Keratinocyte (primary cell): ENCODE results near the gene CEBPE. TPM values are rescaled to one million over a fixed set of nuclear protein-coding genes. Genes with fewer than 3 reads are reported as not detected.

ENCODE experiments used
- DNase-seq: peaks from one replicate; pipeline ENCODE4 v3.0.0-alpha.2; 2011; ENCODE audit warnings: low read depth, missing footprints, low spot score
- FAIRE-seq: peaks from 2 replicates; lab custom pipeline; 2011; peaks lifted over from hg19 to GRCh38; lab: Jason Lieb, UNC
- H2AFZ ChIP-seq: 2 replicates; pipeline ENCODE4 v1.6.0; 2012; ENCODE audit warnings: low read length, control low read depth, inconsistent platforms; ENCODE audit not compliant: control insufficient read depth
- H3K27ac ChIP-seq: 2 replicates; pipeline ENCODE4 v1.5.1; 2011; ENCODE audit warnings: low read length; ENCODE audit not compliant: control insufficient read depth, insufficient read depth
- H3K27me3 ChIP-seq: 3 replicates; pipeline ENCODE4 v1.6.0; 2011; ENCODE audit warnings: low read length; ENCODE audit not compliant: control insufficient read depth, insufficient read depth; ENCODE audit errors: extremely low read depth
- H3K36me3 ChIP-seq, 2 experiments: 2 replicates in 1 of 2; 3 replicates in 1 of 2; pipeline ENCODE4 v1.5.1; 2011; ENCODE audit warnings: low read length in 2 of 2, mild to moderate bottlenecking in 1 of 2; ENCODE audit not compliant: control insufficient read depth in 2 of 2, insufficient read depth in 2 of 2; ENCODE audit errors: extremely low read depth in 1 of 2
- H3K4me1 ChIP-seq: 3 replicates; pipeline ENCODE4 v1.5.1; 2011; ENCODE audit warnings: low read length; ENCODE audit not compliant: control insufficient read depth, insufficient read depth; ENCODE audit errors: extremely low read depth
- H3K4me2 ChIP-seq: 3 replicates; pipeline ENCODE4 v1.6.0; 2011; ENCODE audit warnings: low read depth, low read length; ENCODE audit not compliant: control insufficient read depth, insufficient read depth; ENCODE audit errors: extremely low read depth
- H3K4me3 ChIP-seq, 3 experiments: fragments of 200-600 bp in 1 of 3; sonication (generic) in 1 of 3; 2 replicates in 2 of 3; 3 replicates in 1 of 3; pipeline ENCODE4 v1.5.1; 2011 to 2016; ENCODE audit warnings: low read length in 3 of 3, mild to moderate bottlenecking in 3 of 3, control low read depth in 2 of 3, inconsistent platforms in 1 of 3, low read depth in 1 of 3, mixed read lengths in 1 of 3, mixed run types in 1 of 3, moderate library complexity in 1 of 3; ENCODE audit not compliant: control insufficient read depth in 2 of 3, insufficient read depth in 2 of 3; ENCODE audit errors: extremely low read depth in 1 of 3
- H3K79me2 ChIP-seq: 2 replicates; pipeline ENCODE4 v1.6.0; 2012; ENCODE audit warnings: low read length; ENCODE audit not compliant: control insufficient read depth, insufficient read depth
- H3K9ac ChIP-seq: 3 replicates; pipeline ENCODE4 v1.6.0; 2011; ENCODE audit warnings: low read length; ENCODE audit not compliant: control insufficient read depth, insufficient read depth; ENCODE audit errors: extremely low read depth
- H3K9me1 ChIP-seq: 3 replicates; pipeline ENCODE4 v1.6.0; 2011; ENCODE audit warnings: low read length; ENCODE audit not compliant: control insufficient read depth, insufficient read depth; ENCODE audit errors: extremely low read depth
- H3K9me3 ChIP-seq: 2 replicates; pipeline ENCODE4 v1.5.1; 2012; ENCODE audit warnings: low read depth, low read length; ENCODE audit not compliant: control insufficient read depth
- H4K20me1 ChIP-seq: 3 replicates; pipeline ENCODE4 v1.6.0; 2011; ENCODE audit warnings: low read length; ENCODE audit not compliant: control insufficient read depth, insufficient read depth; ENCODE audit errors: extremely low read depth
- EZH2 ChIP-seq: IDR thresholded peaks from one replicate; pipeline ENCODE4 v1.6.1; 2012; ENCODE audit warnings: inconsistent platforms, mild to moderate bottlenecking, low read length, moderate library complexity
- dilution Hi-C: fragments of 300-500 bp; cut with MboI; formaldehyde crosslinking; loops from one replicate; pipeline ENCODE4 v1.7.0; 2020; ENCODE audit warnings: low sequenced_read_pairs; ENCODE audit not compliant: extremely low pct_ligation_motif_present
- polyA plus RNA-seq, 5 experiments: library from polyadenylated mRNA; depleted of rRNA in 3 of 5; stranded (reverse) in 3 of 5; stranded (forward) in 1 of 5; unstranded in 1 of 5; fragments of >200 nt; gene quantifications; 1 replicate in 1 of 5; 2 replicates in 3 of 5; 3 replicates in 1 of 5; pipeline versions ENCODE4 v1.2.1 to v1.2.3, GENCODE V29; 2011 to 2012; ENCODE audit warnings: missing spikeins in 2 of 5, low read depth in 1 of 5, low replicate concordance in 1 of 5
- TF ChIP-seq, protein P1 (sequence below), 3 experiments: IDR thresholded peaks in 1 of 3; conservative IDR thresholded peaks in 1 of 3; optimal IDR thresholded peaks in 1 of 3; 2 replicates in 2 of 3; 3 replicates in 1 of 3; pipeline versions ENCODE3 to v1.5.1; 2011; ENCODE audit warnings: low read length in 3 of 3, mild to moderate bottlenecking in 3 of 3, moderate library complexity in 2 of 3, control low read depth in 1 of 3, inconsistent platforms in 1 of 3; ENCODE audit not compliant: insufficient read depth in 2 of 3; ENCODE audit errors: extremely low read depth in 1 of 3

The CEBPE gene
- polyA plus RNA-seq, 1 donor (not counting 4 experiments of a cell fraction or from before 2014, with no cell fraction given): not detected

DNA sequence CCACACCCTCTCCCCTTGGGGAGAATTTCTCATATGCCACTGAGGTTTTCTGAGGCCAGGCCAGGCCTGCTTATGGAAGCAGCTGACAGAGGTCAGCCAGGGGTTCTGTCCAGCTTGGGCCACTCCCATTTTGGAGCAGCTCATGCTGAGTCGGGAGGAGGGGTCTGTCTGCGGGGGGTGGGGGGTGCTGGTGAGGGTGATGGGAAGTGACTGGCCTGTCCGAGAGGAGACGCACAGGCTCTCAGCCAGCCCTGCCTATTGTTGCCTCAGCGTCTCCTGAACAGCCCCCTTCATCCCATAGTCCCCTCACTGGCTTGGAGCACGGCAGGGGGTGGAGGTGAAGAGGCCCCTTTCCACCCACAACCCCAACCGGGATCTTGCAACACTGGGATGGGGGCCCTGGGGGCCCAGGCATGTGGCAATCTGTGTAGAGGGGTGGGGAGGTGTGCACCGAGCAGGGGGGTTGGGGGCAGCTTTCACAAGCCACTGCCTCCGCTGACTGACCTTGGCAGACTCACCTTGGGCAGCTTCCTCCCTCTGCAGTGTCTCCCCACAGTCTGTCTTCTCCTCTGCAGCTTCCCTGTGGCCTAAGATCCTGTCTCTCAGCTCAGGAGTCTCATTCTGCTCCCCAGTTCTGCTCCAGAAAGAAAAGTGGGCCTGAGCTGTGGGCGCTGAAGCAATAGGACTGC lies 5.5 kb downstream of the CEBPE start:
- H3K4me1 ChIP-seq: peaks cover 21% of the 10 kb centered on the region
- no peaks in the 10 kb centered on the region for H4K20me1 ChIP-seq
- H3K27me3 ChIP-seq: no peaks in the 10 kb centered on the region
- DNase-seq (no peak), FAIRE-seq (no peak)
- H3K9me3 ChIP-seq: no peaks in the 10 kb centered on the region
- H3K9me1 ChIP-seq: no peaks in the 10 kb centered on the region
- dilution Hi-C loops: no loop called here
- TF ChIP-seq, protein P1, sequence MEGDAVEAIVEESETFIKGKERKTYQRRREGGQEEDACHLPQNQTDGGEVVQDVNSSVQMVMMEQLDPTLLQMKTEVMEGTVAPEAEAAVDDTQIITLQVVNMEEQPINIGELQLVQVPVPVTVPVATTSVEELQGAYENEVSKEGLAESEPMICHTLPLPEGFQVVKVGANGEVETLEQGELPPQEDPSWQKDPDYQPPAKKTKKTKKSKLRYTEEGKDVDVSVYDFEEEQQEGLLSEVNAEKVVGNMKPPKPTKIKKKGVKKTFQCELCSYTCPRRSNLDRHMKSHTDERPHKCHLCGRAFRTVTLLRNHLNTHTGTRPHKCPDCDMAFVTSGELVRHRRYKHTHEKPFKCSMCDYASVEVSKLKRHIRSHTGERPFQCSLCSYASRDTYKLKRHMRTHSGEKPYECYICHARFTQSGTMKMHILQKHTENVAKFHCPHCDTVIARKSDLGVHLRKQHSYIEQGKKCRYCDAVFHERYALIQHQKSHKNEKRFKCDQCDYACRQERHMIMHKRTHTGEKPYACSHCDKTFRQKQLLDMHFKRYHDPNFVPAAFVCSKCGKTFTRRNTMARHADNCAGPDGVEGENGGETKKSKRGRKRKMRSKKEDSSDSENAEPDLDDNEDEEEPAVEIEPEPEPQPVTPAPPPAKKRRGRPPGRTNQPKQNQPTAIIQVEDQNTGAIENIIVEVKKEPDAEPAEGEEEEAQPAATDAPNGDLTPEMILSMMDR (optimal IDR thresholded peaks at IDR 0.05 in 1 of 3, IDR thresholded peaks at IDR 0.05 in 1 of 3, conservative IDR thresholded peaks at IDR 0.05 in 1 of 3; ENCODE audit: extremely low read depth in 1 of 3, insufficient read depth in 2 of 3, low read length in 3 of 3): no peak
- TF ChIP-seq EZH2: no peak
- no peaks in the 10 kb centered on the region for H3K79me2 ChIP-seq
- no peak overlapping the region for H3K27ac ChIP-seq
- no peak overlapping the region for H2AFZ ChIP-seq
- no peak overlapping the region for H3K9ac ChIP-seq
- H3K4me2 ChIP-seq: no peak overlapping the region
- H3K4me3 ChIP-seq: no peak overlapping the region
- H3K36me3 ChIP-seq: no peaks in the 10 kb centered on the region

DNA sequence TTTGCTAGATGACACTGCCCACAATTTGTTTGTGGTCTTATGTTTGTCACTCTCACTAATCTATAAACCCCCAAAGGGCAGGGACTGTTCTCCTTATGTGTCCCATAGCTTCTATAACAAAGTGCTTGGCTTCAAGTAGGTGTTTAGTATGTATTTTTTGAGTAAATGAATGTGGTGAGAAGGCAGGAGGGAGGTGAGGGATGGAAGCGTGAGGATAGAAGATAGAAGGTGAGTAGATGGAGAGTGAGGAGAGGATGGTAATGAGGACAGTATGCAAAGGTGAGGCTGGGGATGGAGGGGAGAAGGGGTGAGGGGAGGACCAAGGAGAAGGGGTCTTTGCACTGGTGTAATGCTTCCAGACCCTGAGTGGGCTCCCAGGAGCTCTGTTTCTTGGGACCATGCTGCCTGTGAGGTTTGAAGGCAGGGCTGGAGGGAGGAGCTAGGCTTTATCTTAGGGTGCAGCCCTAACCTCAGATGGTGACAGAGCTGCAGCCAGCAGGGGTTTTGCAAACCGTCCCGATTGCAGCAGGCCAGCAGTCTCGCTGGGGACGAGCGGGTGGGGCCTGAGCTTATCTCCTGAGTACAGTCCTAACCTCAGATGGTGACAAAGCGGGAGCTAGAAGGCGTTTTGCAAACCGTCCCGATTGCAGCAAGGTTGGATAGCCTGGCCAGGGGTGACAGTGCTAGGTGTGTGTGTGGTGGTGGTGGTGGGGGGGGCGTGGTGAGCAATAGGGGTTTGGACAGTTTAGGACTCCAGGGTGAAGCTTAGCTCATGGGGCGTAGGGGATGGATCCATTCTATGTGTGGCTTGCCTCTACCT lies 6.5 kb downstream of the CEBPE start:
- H2AFZ ChIP-seq: no peak overlapping the region
- H3K9me1 ChIP-seq: no peaks in the 10 kb centered on the region
- H3K9ac ChIP-seq: no peak overlapping the region
- no peaks in the 10 kb centered on the region for H3K36me3 ChIP-seq
- H3K79me2 ChIP-seq: no peaks in the 10 kb centered on the region
- H3K9me3 ChIP-seq: no peaks in the 10 kb centered on the region
- no peak overlapping the region for H3K27ac ChIP-seq
- H3K4me3 ChIP-seq: no peak overlapping the region
- dilution Hi-C loops: no loop called here
- no peaks in the 10 kb centered on the region for H4K20me1 ChIP-seq
- DNase-seq (no peak), FAIRE-seq (no peak)
- no peak overlapping the region for H3K4me2 ChIP-seq
- no peaks in the 10 kb centered on the region for H3K27me3 ChIP-seq
- no peak for TF ChIP-seq EZH2
- TF ChIP-seq, protein P1 (optimal IDR thresholded peaks at IDR 0.05 in 1 of 3, IDR thresholded peaks at IDR 0.05 in 1 of 3, conservative IDR thresholded peaks at IDR 0.05 in 1 of 3; ENCODE audit: extremely low read depth in 1 of 3, insufficient read depth in 2 of 3, low read length in 3 of 3): no peak
- peaks cover 21% of the 10 kb centered on the region for H3K4me1 ChIP-seq
